Keratinocyte (primary cell): Measurements from ENCODE around the gene OSBPL1A. TPM values are rescaled to one million over a fixed set of nuclear protein-coding genes. Genes with fewer than 3 reads are reported as not detected.

Experiments used
- DNase-seq: peaks from one replicate; pipeline ENCODE4 v3.0.0-alpha.2; 2011; ENCODE audit warnings: low read depth, missing footprints, low spot score
- FAIRE-seq: peaks from 2 replicates; lab custom pipeline; 2011; peaks lifted over from hg19 to GRCh38; lab: Jason Lieb, UNC
- H2AFZ ChIP-seq: 2 replicates; pipeline ENCODE4 v1.6.0; 2012; ENCODE audit warnings: low read length, control low read depth, inconsistent platforms; ENCODE audit not compliant: control insufficient read depth
- H3K27ac ChIP-seq: 2 replicates; pipeline ENCODE4 v1.5.1; 2011; ENCODE audit warnings: low read length; ENCODE audit not compliant: control insufficient read depth, insufficient read depth
- H3K27me3 ChIP-seq: 3 replicates; pipeline ENCODE4 v1.6.0; 2011; ENCODE audit warnings: low read length; ENCODE audit not compliant: control insufficient read depth, insufficient read depth; ENCODE audit errors: extremely low read depth
- H3K36me3 ChIP-seq, 2 experiments: 2 replicates in 1 of 2; 3 replicates in 1 of 2; pipeline ENCODE4 v1.5.1; 2011; ENCODE audit warnings: low read length in 2 of 2, mild to moderate bottlenecking in 1 of 2; ENCODE audit not compliant: control insufficient read depth in 2 of 2, insufficient read depth in 2 of 2; ENCODE audit errors: extremely low read depth in 1 of 2
- H3K4me1 ChIP-seq: 3 replicates; pipeline ENCODE4 v1.5.1; 2011; ENCODE audit warnings: low read length; ENCODE audit not compliant: control insufficient read depth, insufficient read depth; ENCODE audit errors: extremely low read depth
- H3K4me2 ChIP-seq: 3 replicates; pipeline ENCODE4 v1.6.0; 2011; ENCODE audit warnings: low read depth, low read length; ENCODE audit not compliant: control insufficient read depth, insufficient read depth; ENCODE audit errors: extremely low read depth
- H3K4me3 ChIP-seq, 3 experiments: fragments of 200-600 bp in 1 of 3; sonication (generic) in 1 of 3; 2 replicates in 2 of 3; 3 replicates in 1 of 3; pipeline ENCODE4 v1.5.1; 2011 to 2016; ENCODE audit warnings: low read length in 3 of 3, mild to moderate bottlenecking in 3 of 3, control low read depth in 2 of 3, inconsistent platforms in 1 of 3, low read depth in 1 of 3, mixed read lengths in 1 of 3, mixed run types in 1 of 3, moderate library complexity in 1 of 3; ENCODE audit not compliant: control insufficient read depth in 2 of 3, insufficient read depth in 2 of 3; ENCODE audit errors: extremely low read depth in 1 of 3
- H3K79me2 ChIP-seq: 2 replicates; pipeline ENCODE4 v1.6.0; 2012; ENCODE audit warnings: low read length; ENCODE audit not compliant: control insufficient read depth, insufficient read depth
- H3K9ac ChIP-seq: 3 replicates; pipeline ENCODE4 v1.6.0; 2011; ENCODE audit warnings: low read length; ENCODE audit not compliant: control insufficient read depth, insufficient read depth; ENCODE audit errors: extremely low read depth
- H3K9me1 ChIP-seq: 3 replicates; pipeline ENCODE4 v1.6.0; 2011; ENCODE audit warnings: low read length; ENCODE audit not compliant: control insufficient read depth, insufficient read depth; ENCODE audit errors: extremely low read depth
- H3K9me3 ChIP-seq: 2 replicates; pipeline ENCODE4 v1.5.1; 2012; ENCODE audit warnings: low read depth, low read length; ENCODE audit not compliant: control insufficient read depth
- H4K20me1 ChIP-seq: 3 replicates; pipeline ENCODE4 v1.6.0; 2011; ENCODE audit warnings: low read length; ENCODE audit not compliant: control insufficient read depth, insufficient read depth; ENCODE audit errors: extremely low read depth
- EZH2 ChIP-seq: IDR thresholded peaks from one replicate; pipeline ENCODE4 v1.6.1; 2012; ENCODE audit warnings: inconsistent platforms, mild to moderate bottlenecking, low read length, moderate library complexity
- dilution Hi-C: fragments of 300-500 bp; cut with MboI; formaldehyde crosslinking; loops from one replicate; pipeline ENCODE4 v1.7.0; 2020; ENCODE audit warnings: low sequenced_read_pairs; ENCODE audit not compliant: extremely low pct_ligation_motif_present
- polyA plus RNA-seq, 5 experiments: library from polyadenylated mRNA; depleted of rRNA in 3 of 5; stranded (reverse) in 3 of 5; stranded (forward) in 1 of 5; unstranded in 1 of 5; fragments of >200 nt; gene quantifications; 1 replicate in 1 of 5; 2 replicates in 3 of 5; 3 replicates in 1 of 5; pipeline versions ENCODE4 v1.2.1 to v1.2.3, GENCODE V29; 2011 to 2012; ENCODE audit warnings: missing spikeins in 2 of 5, low read depth in 1 of 5, low replicate concordance in 1 of 5
- TF ChIP-seq, protein P1 (sequence below), 3 experiments: IDR thresholded peaks in 1 of 3; conservative IDR thresholded peaks in 1 of 3; optimal IDR thresholded peaks in 1 of 3; 2 replicates in 2 of 3; 3 replicates in 1 of 3; pipeline versions ENCODE3 to v1.5.1; 2011; ENCODE audit warnings: low read length in 3 of 3, mild to moderate bottlenecking in 3 of 3, moderate library complexity in 2 of 3, control low read depth in 1 of 3, inconsistent platforms in 1 of 3; ENCODE audit not compliant: insufficient read depth in 2 of 3; ENCODE audit errors: extremely low read depth in 1 of 3

Gene OSBPL1A
- polyA plus RNA-seq, 1 donor (not counting 4 experiments of a cell fraction or from before 2014, with no cell fraction given) = 17.7 TPM

DNA sequence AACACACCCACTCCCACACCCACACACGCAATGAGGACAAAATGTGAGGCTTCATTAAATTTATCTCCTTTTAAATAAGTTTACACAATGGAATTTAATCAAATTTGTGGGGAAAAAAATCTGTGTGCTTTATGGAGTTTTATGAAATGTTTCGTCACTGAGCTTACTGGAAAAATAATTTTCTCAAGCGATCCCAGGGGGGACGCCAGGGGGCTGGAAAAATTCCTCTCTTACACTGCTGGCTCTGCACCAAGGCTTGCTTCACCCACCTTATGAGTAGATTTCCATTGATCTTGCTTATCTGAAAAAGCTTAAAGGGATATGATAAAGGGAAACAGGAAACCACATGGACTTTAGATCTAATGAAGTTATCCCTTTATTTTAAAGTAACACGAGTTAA lies 163.3 kb downstream of the OSBPL1A start:
- H3K4me2 ChIP-seq = no peak overlapping the region
- TF ChIP-seq EZH2 = no peak
- TF ChIP-seq, protein P1, sequence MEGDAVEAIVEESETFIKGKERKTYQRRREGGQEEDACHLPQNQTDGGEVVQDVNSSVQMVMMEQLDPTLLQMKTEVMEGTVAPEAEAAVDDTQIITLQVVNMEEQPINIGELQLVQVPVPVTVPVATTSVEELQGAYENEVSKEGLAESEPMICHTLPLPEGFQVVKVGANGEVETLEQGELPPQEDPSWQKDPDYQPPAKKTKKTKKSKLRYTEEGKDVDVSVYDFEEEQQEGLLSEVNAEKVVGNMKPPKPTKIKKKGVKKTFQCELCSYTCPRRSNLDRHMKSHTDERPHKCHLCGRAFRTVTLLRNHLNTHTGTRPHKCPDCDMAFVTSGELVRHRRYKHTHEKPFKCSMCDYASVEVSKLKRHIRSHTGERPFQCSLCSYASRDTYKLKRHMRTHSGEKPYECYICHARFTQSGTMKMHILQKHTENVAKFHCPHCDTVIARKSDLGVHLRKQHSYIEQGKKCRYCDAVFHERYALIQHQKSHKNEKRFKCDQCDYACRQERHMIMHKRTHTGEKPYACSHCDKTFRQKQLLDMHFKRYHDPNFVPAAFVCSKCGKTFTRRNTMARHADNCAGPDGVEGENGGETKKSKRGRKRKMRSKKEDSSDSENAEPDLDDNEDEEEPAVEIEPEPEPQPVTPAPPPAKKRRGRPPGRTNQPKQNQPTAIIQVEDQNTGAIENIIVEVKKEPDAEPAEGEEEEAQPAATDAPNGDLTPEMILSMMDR (optimal IDR thresholded peaks at IDR 0.05 in 1 of 3, IDR thresholded peaks at IDR 0.05 in 1 of 3, conservative IDR thresholded peaks at IDR 0.05 in 1 of 3; ENCODE audit: extremely low read depth in 1 of 3, insufficient read depth in 2 of 3, low read length in 3 of 3) = no peak
- no peaks in the 10 kb centered on the region for H3K79me2 ChIP-seq
- H4K20me1 ChIP-seq = no peaks in the 10 kb centered on the region
- no peak overlapping the region for H3K4me3 ChIP-seq
- no peak overlapping the region for H3K9ac ChIP-seq
- peaks cover 6% of the 10 kb centered on the region for H3K4me1 ChIP-seq
- no peak overlapping the region for H3K27ac ChIP-seq
- H3K9me3 ChIP-seq = no peaks in the 10 kb centered on the region
- DNase-seq = no peak
- no peaks in the 10 kb centered on the region for H3K9me1 ChIP-seq
- no peaks in the 10 kb centered on the region for H3K27me3 ChIP-seq
- dilution Hi-C loops = no loop called here
- no peak overlapping the region for H2AFZ ChIP-seq
- H3K36me3 ChIP-seq = peaks cover 2% of the 10 kb centered on the region in 2 experiments
- FAIRE-seq = no peak

DNA sequence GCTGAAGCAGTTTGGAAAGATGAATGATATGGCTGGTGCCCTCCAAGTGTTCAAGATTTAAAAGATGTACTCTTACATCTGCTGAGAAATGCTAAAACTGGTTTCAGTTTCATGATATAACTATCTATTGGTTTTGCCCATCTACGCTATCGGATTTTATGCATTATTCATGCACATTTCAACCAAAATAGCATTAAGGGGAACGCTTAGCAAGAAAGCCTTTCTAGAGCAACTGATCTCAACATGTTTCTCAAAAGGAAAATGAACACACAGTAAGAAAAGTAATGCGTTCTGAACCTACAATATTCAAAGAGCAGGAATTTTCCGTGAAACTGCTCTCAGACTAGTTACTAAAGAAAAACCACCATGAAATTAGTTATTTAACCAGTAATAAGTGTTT lies 164.8 kb downstream of the OSBPL1A start:
- DNase-seq (no peak), FAIRE-seq (no peak)
- dilution Hi-C loops = no loop called here
- H3K9me3 ChIP-seq = no peaks in the 10 kb centered on the region
- H3K4me2 ChIP-seq = no peak overlapping the region
- no peaks in the 10 kb centered on the region for H3K9me1 ChIP-seq
- H3K4me3 ChIP-seq = no peak overlapping the region
- H3K27me3 ChIP-seq = no peaks in the 10 kb centered on the region
- H2AFZ ChIP-seq = no peak overlapping the region
- H3K36me3 ChIP-seq = peaks cover 2% of the 10 kb centered on the region in 2 experiments
- no peak overlapping the region for H3K27ac ChIP-seq
- peaks cover 12% of the 10 kb centered on the region for H3K4me1 ChIP-seq
- H4K20me1 ChIP-seq = no peaks in the 10 kb centered on the region
- no peaks in the 10 kb centered on the region for H3K79me2 ChIP-seq
- TF ChIP-seq EZH2 = no peak
- TF ChIP-seq, protein P1 (optimal IDR thresholded peaks at IDR 0.05 in 1 of 3, IDR thresholded peaks at IDR 0.05 in 1 of 3, conservative IDR thresholded peaks at IDR 0.05 in 1 of 3; ENCODE audit: extremely low read depth in 1 of 3, insufficient read depth in 2 of 3, low read length in 3 of 3) = no peak
- no peak overlapping the region for H3K9ac ChIP-seq
